K562 (cell line): ENCODE measurements around the gene RBMX. TPM values are rescaled to one million over a fixed set of nuclear protein-coding genes. Genes with fewer than 3 reads are reported as not detected.

Experiments
- ELF4 ChIP-seq: fragments of 450-650 bp; formaldehyde crosslinking; IDR thresholded peaks from 2 replicates; pipeline ENCODE4 v1.4.0; 2022; ENCODE audit warnings: missing genetic modification characterization
- MEF2D ChIP-seq: conservative IDR thresholded peaks from 2 replicates; pipeline ENCODE4 v1.6.1; 2016; ENCODE audit warnings: low read depth, missing genetic modification characterization, missing compliant biosample characterization
- RCOR1 ChIP-seq, 2 experiments: IDR thresholded peaks; 2 replicates each; pipeline ENCODE4 v1.6.1; 2012; ENCODE audit warnings: low read depth in 2 of 2, low read length in 2 of 2, borderline replicate concordance in 1 of 2, improper control_type of control experiment in 1 of 2
- SRSF7 ChIP-seq: fragments of 200-400 bp; formaldehyde crosslinking; optimal IDR thresholded peaks from 2 replicates; pipeline ENCODE3; 2017; ENCODE audit warnings: mild to moderate bottlenecking, low read depth, low read length
- ZC3H11A ChIP-seq: IDR thresholded peaks from 2 replicates; pipeline ENCODE4 v1.6.1; 2012; ENCODE audit warnings: low read depth, low read length, improper control_type of control experiment
- ZNF263 ChIP-seq: sonication (generic); formaldehyde crosslinking; IDR thresholded peaks from 2 replicates; pipeline ENCODE4 v1.8.0; 2022; ENCODE audit warnings: mild to moderate bottlenecking, missing genetic modification reagents, borderline replicate concordance
- polyA plus RNA-seq, 8 experiments: library from polyadenylated mRNA; depleted of rRNA in 4 of 8; stranded (reverse) in 5 of 8; unstranded in 3 of 8; fragments of >200 nt; fragmentation: Nextera tagmentation in 2 of 8; fragmentation: Illumina TruSeq in 1 of 8; extraction: Ambion mirVana in 2 of 8; extraction: Trizol in 1 of 8; gene quantifications; 2 replicates each; pipeline versions ENCODE4 v1.2.1 to v1.2.3, GENCODE V29; 2011 to 2014; ENCODE audit warnings: inconsistent platforms in 1 of 8, missing spikeins in 1 of 8
- total RNA-seq, 7 experiments: library from RNA; depleted of rRNA in 6 of 7; stranded (reverse); fragments of >200 nt in 6 of 7; fragmentation: Illumina TruSeq in 2 of 7; extraction: Trizol in 2 of 7; gene quantifications; 2 replicates each; pipeline versions ENCODE4 v1.2.1 to v1.2.3, GENCODE V29; 2011 to 2021; ENCODE audit warnings: low replicate concordance in 1 of 7
- TF ChIP-seq, protein P1 (sequence below): IDR thresholded peaks from 2 replicates; pipeline ENCODE4 v1.6.1; 2012; ENCODE audit warnings: low read depth, low read length, improper control_type of control experiment, borderline replicate concordance
- TF ChIP-seq, protein P2 (sequence below): fragments of 450-650 bp; formaldehyde crosslinking; conservative IDR thresholded peaks from 2 replicates; pipeline ENCODE4 v1.4.0; 2022; ENCODE audit warnings: mild to moderate bottlenecking, missing genetic modification characterization
- TF ChIP-seq, protein P3 (sequence below): sonication (generic); formaldehyde crosslinking; IDR thresholded peaks from 2 replicates; pipeline ENCODE4 v1.8.0; 2022; ENCODE audit warnings: mild to moderate bottlenecking, missing genetic modification reagents
- TF ChIP-seq, protein P4 (sequence below): fragments of 150-350 bp; IDR thresholded peaks from 2 replicates; pipeline ENCODE4 v1.6.1; 2014; ENCODE audit warnings: low read depth, mild to moderate bottlenecking, low read length, borderline replicate concordance

The RBMX gene
- total and polyA plus RNA-seq, 9 of the 15 experiments (the other 6 are each of a cell fraction or from before 2014, with no cell fraction given), result 405 to 671 (median 540) TPM

DNA sequence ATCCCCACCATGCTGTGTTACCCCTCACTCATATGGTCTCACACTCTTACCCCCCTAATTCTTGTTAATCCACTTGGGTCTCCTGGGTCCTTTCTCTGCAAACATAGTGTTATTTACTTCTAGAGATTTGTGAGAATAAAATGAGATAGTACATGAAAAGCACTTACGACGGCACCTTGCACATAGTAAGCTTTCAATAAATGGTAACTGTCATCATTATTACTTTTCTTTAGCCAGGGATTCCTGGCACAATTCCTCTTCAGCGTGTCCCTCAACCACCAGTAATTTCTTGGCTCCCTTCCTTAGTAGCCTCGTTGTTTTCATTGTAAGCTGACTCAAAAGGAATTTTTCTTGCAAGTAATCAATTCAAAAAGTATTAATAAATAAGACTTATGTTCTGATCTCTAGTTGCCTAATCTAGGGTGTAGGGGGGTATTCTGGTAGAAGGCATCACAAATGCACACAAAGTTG, 30.1 kb upstream of the RBMX start (continued):
- TF ChIP-seq, protein P1, sequence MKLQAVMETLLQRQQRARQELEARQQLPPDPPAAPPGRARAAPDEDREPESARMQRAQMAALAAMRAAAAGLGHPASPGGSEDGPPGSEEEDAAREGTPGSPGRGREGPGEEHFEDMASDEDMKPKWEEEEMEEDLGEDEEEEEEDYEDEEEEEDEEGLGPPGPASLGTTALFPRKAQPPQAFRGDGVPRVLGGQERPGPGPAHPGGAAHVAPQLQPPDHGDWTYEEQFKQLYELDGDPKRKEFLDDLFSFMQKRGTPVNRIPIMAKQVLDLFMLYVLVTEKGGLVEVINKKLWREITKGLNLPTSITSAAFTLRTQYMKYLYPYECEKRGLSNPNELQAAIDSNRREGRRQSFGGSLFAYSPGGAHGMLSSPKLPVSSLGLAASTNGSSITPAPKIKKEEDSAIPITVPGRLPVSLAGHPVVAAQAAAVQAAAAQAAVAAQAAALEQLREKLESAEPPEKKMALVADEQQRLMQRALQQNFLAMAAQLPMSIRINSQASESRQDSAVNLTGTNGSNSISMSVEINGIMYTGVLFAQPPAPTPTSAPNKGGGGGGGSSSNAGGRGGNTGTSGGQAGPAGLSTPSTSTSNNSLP, result no peak
- TF ChIP-seq ELF4 (CRISPR knock-in tag) (no peak), ZNF263 (CRISPR knock-in tag) (no peak), MEF2D (no peak), SRSF7 (no peak), RCOR1 (IDR thresholded peaks at IDR 0.05; ENCODE audit: borderline replicate concordance in 1 of 2, low read depth in 2 of 2, low read length in 2 of 2) (no peak), ZC3H11A (no peak)
- TF ChIP-seq, protein P2, sequence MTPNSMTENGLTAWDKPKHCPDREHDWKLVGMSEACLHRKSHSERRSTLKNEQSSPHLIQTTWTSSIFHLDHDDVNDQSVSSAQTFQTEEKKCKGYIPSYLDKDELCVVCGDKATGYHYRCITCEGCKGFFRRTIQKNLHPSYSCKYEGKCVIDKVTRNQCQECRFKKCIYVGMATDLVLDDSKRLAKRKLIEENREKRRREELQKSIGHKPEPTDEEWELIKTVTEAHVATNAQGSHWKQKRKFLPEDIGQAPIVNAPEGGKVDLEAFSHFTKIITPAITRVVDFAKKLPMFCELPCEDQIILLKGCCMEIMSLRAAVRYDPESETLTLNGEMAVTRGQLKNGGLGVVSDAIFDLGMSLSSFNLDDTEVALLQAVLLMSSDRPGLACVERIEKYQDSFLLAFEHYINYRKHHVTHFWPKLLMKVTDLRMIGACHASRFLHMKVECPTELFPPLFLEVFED, result no peak
- TF ChIP-seq, protein P3, sequence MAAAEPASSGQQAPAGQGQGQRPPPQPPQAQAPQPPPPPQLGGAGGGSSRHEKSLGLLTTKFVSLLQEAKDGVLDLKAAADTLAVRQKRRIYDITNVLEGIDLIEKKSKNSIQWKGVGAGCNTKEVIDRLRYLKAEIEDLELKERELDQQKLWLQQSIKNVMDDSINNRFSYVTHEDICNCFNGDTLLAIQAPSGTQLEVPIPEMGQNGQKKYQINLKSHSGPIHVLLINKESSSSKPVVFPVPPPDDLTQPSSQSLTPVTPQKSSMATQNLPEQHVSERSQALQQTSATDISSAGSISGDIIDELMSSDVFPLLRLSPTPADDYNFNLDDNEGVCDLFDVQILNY (CRISPR knock-in tag), result no peak
- TF ChIP-seq, protein P4, sequence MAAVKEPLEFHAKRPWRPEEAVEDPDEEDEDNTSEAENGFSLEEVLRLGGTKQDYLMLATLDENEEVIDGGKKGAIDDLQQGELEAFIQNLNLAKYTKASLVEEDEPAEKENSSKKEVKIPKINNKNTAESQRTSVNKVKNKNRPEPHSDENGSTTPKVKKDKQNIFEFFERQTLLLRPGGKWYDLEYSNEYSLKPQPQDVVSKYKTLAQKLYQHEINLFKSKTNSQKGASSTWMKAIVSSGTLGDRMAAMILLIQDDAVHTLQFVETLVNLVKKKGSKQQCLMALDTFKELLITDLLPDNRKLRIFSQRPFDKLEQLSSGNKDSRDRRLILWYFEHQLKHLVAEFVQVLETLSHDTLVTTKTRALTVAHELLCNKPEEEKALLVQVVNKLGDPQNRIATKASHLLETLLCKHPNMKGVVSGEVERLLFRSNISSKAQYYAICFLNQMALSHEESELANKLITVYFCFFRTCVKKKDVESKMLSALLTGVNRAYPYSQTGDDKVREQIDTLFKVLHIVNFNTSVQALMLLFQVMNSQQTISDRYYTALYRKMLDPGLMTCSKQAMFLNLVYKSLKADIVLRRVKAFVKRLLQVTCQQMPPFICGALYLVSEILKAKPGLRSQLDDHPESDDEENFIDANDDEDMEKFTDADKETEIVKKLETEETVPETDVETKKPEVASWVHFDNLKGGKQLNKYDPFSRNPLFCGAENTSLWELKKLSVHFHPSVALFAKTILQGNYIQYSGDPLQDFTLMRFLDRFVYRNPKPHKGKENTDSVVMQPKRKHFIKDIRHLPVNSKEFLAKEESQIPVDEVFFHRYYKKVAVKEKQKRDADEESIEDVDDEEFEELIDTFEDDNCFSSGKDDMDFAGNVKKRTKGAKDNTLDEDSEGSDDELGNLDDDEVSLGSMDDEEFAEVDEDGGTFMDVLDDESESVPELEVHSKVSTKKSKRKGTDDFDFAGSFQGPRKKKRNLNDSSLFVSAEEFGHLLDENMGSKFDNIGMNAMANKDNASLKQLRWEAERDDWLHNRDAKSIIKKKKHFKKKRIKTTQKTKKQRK, result no peak
